GM23338 (cell line): ENCODE measurements around the gene GRK3. TPM values are rescaled to one million over a fixed set of nuclear protein-coding genes. Genes with fewer than 3 reads are reported as not detected.

Experiments
- ATAC-seq: fragments of 200-7000 bp; cut with Tn5 transposase; 3 replicates; pipeline ENCODE4 v1.9.1; 2020
- DNase-seq: peaks from one replicate; pipeline ENCODE4 v3.0.0-alpha.2; 2015; ENCODE audit warnings: low spot score
- H2AFZ ChIP-seq: fragments of 200-600 bp; sonication (generic); 2 replicates; pipeline ENCODE4 v1.8.0; 2016; ENCODE audit warnings: antibody characterized with exemption, mild to moderate bottlenecking, moderate library complexity
- H3F3A ChIP-seq: fragments of 200-600 bp; sonication (generic); replicated peaks from 2 replicates; pipeline ENCODE4 v1.8.0; 2017; ENCODE audit warnings: antibody characterized with exemption, mixed run types, low read depth
- H3K27ac ChIP-seq: fragments of 200-600 bp; sonication (generic); 2 replicates; pipeline ENCODE4 v1.6.1; 2016; ENCODE audit warnings: low read depth
- H3K27me3 ChIP-seq: fragments of 200-600 bp; sonication (generic); 2 replicates; pipeline ENCODE4 v1.8.0; 2016; ENCODE audit warnings: mild to moderate bottlenecking, mixed run types, moderate library complexity; ENCODE audit not compliant: insufficient read depth
- H3K36me3 ChIP-seq: fragments of 200-600 bp; sonication (generic); 2 replicates; pipeline ENCODE4 v1.8.0; 2016; ENCODE audit warnings: mild to moderate bottlenecking; ENCODE audit not compliant: insufficient read depth
- H3K4me1 ChIP-seq: fragments of 200-600 bp; sonication (generic); 2 replicates; pipeline ENCODE4 v1.8.0; 2016; ENCODE audit warnings: mild to moderate bottlenecking, moderate library complexity; ENCODE audit not compliant: insufficient read depth
- H3K4me2 ChIP-seq: fragments of 200-600 bp; sonication (generic); 2 replicates; pipeline ENCODE4 v1.7.1; 2017; ENCODE audit warnings: mixed run types
- H3K4me3 ChIP-seq: fragments of 200-600 bp; sonication (generic); 2 replicates; pipeline ENCODE4 v1.6.1; 2016; ENCODE audit warnings: mixed run types
- H3K79me2 ChIP-seq: fragments of 200-600 bp; sonication (generic); replicated peaks from 2 replicates; pipeline ENCODE4 v1.8.0; 2017; ENCODE audit warnings: mild to moderate bottlenecking; ENCODE audit not compliant: insufficient read depth
- H3K9me2 ChIP-seq: fragments of 200-600 bp; sonication (generic); 2 replicates; pipeline ENCODE4 v1.8.0; 2017; ENCODE audit not compliant: insufficient read depth
- H4K20me1 ChIP-seq: fragments of 200-600 bp; sonication (generic); replicated peaks from 2 replicates; pipeline ENCODE4 v1.8.0; 2017; ENCODE audit warnings: mild to moderate bottlenecking; ENCODE audit not compliant: insufficient read depth
- H3K27ac Mint-ChIP-seq: 2 replicates; pipeline ENCODE4 v1.8.0; 2020; ENCODE audit warnings: inconsistent platforms, mild to moderate bottlenecking, moderate library complexity, mixed read lengths
- H3K27me3 Mint-ChIP-seq: 3 replicates; pipeline ENCODE4 v1.8.0; 2022; ENCODE audit warnings: low read depth, mild to moderate bottlenecking, moderate library complexity, mixed read lengths, inconsistent platforms; ENCODE audit not compliant: insufficient read depth, poor library complexity
- H3K36me3 Mint-ChIP-seq: 3 replicates; pipeline ENCODE4 v1.8.0; 2021; ENCODE audit warnings: low read depth, mild to moderate bottlenecking, inconsistent platforms, moderate library complexity, mixed read lengths
- H3K4me1 Mint-ChIP-seq: 3 replicates; pipeline ENCODE4 v1.8.0; 2020; ENCODE audit warnings: mild to moderate bottlenecking, inconsistent platforms, mixed read lengths
- H3K4me3 Mint-ChIP-seq: 3 replicates; pipeline ENCODE4 v1.8.0; 2021; ENCODE audit warnings: moderate library complexity, mild to moderate bottlenecking, inconsistent platforms, mixed read lengths
- H3K9me3 Mint-ChIP-seq: 3 replicates; pipeline ENCODE4 v1.8.0; 2020; ENCODE audit warnings: moderate library complexity, mild to moderate bottlenecking, inconsistent platforms, mixed read lengths
- CREB1 ChIP-seq: fragments of 250-450 bp; sonication (Bioruptor Pico); IDR thresholded peaks from 2 replicates; pipeline ENCODE4 v1.5.0; 2020; ENCODE audit warnings: low read depth, mild to moderate bottlenecking, moderate library complexity
- EZH2 ChIP-seq: fragments of 200-600 bp; sonication (generic); IDR thresholded peaks from one replicate; pipeline ENCODE4 v1.8.0; 2017; ENCODE audit warnings: antibody characterized with exemption, mild to moderate bottlenecking, low read depth; ENCODE audit not compliant: unreplicated experiment
- EZH2phosphoT487 ChIP-seq: fragments of 200-600 bp; sonication (generic); IDR thresholded peaks from one replicate; pipeline ENCODE4 v1.8.1; 2018; ENCODE audit warnings: antibody characterized with exemption; ENCODE audit not compliant: unreplicated experiment
- ZNF114 ChIP-seq: fragments of 250-450 bp; sonication (Bioruptor Pico); IDR thresholded peaks from 2 replicates; pipeline ENCODE4 v1.5.0; 2020; ENCODE audit warnings: mild to moderate bottlenecking, moderate library complexity
- ZNF331 ChIP-seq: fragments of 250-450 bp; sonication (Bioruptor Pico); IDR thresholded peaks from 2 replicates; pipeline ENCODE4 v1.5.0; 2020; ENCODE audit warnings: low read depth, mild to moderate bottlenecking, moderate library complexity
- polyA plus RNA-seq: library from polyadenylated mRNA; unstranded; fragments of >200 nt; fragmentation: Nextera tagmentation; extraction: Ambion mirVana; gene quantifications from 2 replicates; pipeline ENCODE4 v1.2.1, GENCODE V29; 2016
- total RNA-seq: library from RNA; depleted of rRNA; stranded (reverse); fragments of >200 nt; shearing (Covaris generic); gene quantifications from 2 replicates; pipeline ENCODE4 v1.2.3, GENCODE V29; 2014
- TF ChIP-seq, protein P1 (sequence below): IDR thresholded peaks from one replicate; pipeline ENCODE4 v1.6.1; 2018; ENCODE audit warnings: antibody characterized with exemption; ENCODE audit not compliant: unreplicated experiment
- TF ChIP-seq, protein P2 (sequence below): IDR thresholded peaks from 2 replicates; pipeline ENCODE4 v1.6.1; 2016; ENCODE audit warnings: antibody characterized with exemption

The GRK3 gene
- total and polyA plus RNA-seq, 2 experiments from 2014 or later, result 6.0 to 25.3 TPM

- Histone ChIP-seq H3K4me3 (no peak overlapping the region), H3F3A (no peaks in the 10 kb centered on the region), H2AFZ (no peak overlapping the region), H3K79me2 (no peaks in the 10 kb centered on the region), H3K36me3 (no peaks in the 10 kb centered on the region), H3K27me3 (no peaks in the 10 kb centered on the region), H3K9me2 (no peaks in the 10 kb centered on the region), H3K4me2 (no peak overlapping the region), H3K27ac (no peak overlapping the region), H3K4me1 (no peaks in the 10 kb centered on the region), H4K20me1 (no peaks in the 10 kb centered on the region)
- H3K4me1 Mint-ChIP-seq, result peaks cover 19% of the 10 kb centered on the region
- H3K27me3 Mint-ChIP-seq, result peaks cover 2% of the 10 kb centered on the region
- TF ChIP-seq EZH2, result no peak
- no peak for TF ChIP-seq EZH2phosphoT487
- no peak for TF ChIP-seq ZNF331 (CRISPR knock-in tag)
- TF ChIP-seq, protein P1, sequence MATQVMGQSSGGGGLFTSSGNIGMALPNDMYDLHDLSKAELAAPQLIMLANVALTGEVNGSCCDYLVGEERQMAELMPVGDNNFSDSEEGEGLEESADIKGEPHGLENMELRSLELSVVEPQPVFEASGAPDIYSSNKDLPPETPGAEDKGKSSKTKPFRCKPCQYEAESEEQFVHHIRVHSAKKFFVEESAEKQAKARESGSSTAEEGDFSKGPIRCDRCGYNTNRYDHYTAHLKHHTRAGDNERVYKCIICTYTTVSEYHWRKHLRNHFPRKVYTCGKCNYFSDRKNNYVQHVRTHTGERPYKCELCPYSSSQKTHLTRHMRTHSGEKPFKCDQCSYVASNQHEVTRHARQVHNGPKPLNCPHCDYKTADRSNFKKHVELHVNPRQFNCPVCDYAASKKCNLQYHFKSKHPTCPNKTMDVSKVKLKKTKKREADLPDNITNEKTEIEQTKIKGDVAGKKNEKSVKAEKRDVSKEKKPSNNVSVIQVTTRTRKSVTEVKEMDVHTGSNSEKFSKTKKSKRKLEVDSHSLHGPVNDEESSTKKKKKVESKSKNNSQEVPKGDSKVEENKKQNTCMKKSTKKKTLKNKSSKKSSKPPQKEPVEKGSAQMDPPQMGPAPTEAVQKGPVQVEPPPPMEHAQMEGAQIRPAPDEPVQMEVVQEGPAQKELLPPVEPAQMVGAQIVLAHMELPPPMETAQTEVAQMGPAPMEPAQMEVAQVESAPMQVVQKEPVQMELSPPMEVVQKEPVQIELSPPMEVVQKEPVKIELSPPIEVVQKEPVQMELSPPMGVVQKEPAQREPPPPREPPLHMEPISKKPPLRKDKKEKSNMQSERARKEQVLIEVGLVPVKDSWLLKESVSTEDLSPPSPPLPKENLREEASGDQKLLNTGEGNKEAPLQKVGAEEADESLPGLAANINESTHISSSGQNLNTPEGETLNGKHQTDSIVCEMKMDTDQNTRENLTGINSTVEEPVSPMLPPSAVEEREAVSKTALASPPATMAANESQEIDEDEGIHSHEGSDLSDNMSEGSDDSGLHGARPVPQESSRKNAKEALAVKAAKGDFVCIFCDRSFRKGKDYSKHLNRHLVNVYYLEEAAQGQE, result no peak
- no peak overlapping the region for H3K4me3 Mint-ChIP-seq
- no peaks in the 10 kb centered on the region for H3K36me3 Mint-ChIP-seq
- no peak overlapping the region for H3K27ac Mint-ChIP-seq
- H3K9me3 Mint-ChIP-seq, result no peaks in the 10 kb centered on the region
- DNase-seq (no peak), ATAC-seq (no peak)
These were observed 21.6 kb upstream of the GRK3 start for GRCh38 chr22:25542720-25543402.

DNA sequence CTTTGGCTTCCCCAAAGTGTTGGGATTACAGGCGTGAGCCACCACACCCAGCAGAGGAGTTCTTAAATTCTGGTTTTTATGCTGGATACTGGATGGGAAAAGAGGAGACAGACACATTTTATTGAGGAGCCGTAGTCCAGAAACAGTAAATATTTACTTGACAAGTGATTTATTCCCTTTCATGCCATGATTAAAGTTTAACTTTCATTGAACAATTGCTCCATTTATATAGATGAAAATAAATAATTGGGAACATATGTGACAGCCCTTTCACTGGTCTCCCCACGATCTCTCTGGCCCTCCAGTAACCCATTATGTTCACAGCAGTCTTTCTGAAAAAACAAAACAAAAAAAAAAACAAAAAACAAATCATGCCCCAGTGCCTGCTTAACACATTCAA lies 19.3 kb upstream of the GRK3 start:
- H2AFZ ChIP-seq, result no peak overlapping the region
- Mint-ChIP-seq H3K4me1 (peaks cover 19% of the 10 kb centered on the region), H3K4me3 (no peak overlapping the region), H3K9me3 (no peaks in the 10 kb centered on the region), H3K36me3 (no peaks in the 10 kb centered on the region), H3K27ac (no peak overlapping the region), H3K27me3 (peaks cover 2% of the 10 kb centered on the region)
- ATAC-seq (no peak), DNase-seq (no peak)
- no peak overlapping the region for H3K4me3 ChIP-seq
- H3K9me2 ChIP-seq, result no peaks in the 10 kb centered on the region
- no peaks in the 10 kb centered on the region; the same call in 1 of the 2 replicates for H3K4me1 ChIP-seq
- H3F3A ChIP-seq, result no peaks in the 10 kb centered on the region
- H3K27ac ChIP-seq, result no peak overlapping the region
- no peaks in the 10 kb centered on the region for H3K36me3 ChIP-seq
- H4K20me1 ChIP-seq, result no peaks in the 10 kb centered on the region
- H3K79me2 ChIP-seq, result no peaks in the 10 kb centered on the region
- no peaks in the 10 kb centered on the region for H3K27me3 ChIP-seq
- no peak overlapping the region for H3K4me2 ChIP-seq
- TF ChIP-seq EZH2 (no peak), ZNF331 (CRISPR knock-in tag) (no peak), CREB1 (CRISPR knock-in tag) (no peak), ZNF114 (CRISPR knock-in tag) (no peak)
- TF ChIP-seq, protein P2, sequence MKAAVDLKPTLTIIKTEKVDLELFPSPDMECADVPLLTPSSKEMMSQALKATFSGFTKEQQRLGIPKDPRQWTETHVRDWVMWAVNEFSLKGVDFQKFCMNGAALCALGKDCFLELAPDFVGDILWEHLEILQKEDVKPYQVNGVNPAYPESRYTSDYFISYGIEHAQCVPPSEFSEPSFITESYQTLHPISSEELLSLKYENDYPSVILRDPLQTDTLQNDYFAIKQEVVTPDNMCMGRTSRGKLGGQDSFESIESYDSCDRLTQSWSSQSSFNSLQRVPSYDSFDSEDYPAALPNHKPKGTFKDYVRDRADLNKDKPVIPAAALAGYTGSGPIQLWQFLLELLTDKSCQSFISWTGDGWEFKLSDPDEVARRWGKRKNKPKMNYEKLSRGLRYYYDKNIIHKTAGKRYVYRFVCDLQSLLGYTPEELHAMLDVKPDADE, result no peak
- TF ChIP-seq, protein P1, result no peak
